Kidney epithelial cell (primary cell): ENCODE measurements around the gene GSE1. TPM values are rescaled to one million over a fixed set of nuclear protein-coding genes. Genes with fewer than 3 reads are reported as not detected.

Experiments used
- DNase-seq: peaks from one replicate; pipeline ENCODE4 v3.0.0-alpha.2; 2010; ENCODE audit warnings: low read depth
- H3K27me3 ChIP-seq: 2 replicates; pipeline ENCODE4 v1.6.0; 2011; ENCODE audit warnings: low read length; ENCODE audit not compliant: control insufficient read depth, insufficient read depth
- H3K36me3 ChIP-seq: 2 replicates; pipeline ENCODE4 v1.5.1; 2011; ENCODE audit warnings: low read length; ENCODE audit not compliant: control insufficient read depth, insufficient read depth
- H3K4me3 ChIP-seq: 2 replicates; pipeline ENCODE4 v1.5.1; 2011; ENCODE audit warnings: low read depth, mild to moderate bottlenecking, control low read depth, low read length
- total RNA-seq: library from RNA; depleted of rRNA; stranded (reverse); fragments of >200 nt; gene quantifications from 2 replicates; pipeline ENCODE4 v1.2.3, GENCODE V29; 2015
- TF ChIP-seq, protein P1 (sequence below): IDR thresholded peaks from 2 replicates; pipeline ENCODE4 v1.5.1; 2011; ENCODE audit warnings: mild to moderate bottlenecking, moderate library complexity, low read length, control low read depth, inconsistent platforms; ENCODE audit not compliant: insufficient read depth, poor library complexity, severe bottlenecking

The GSE1 gene
- total RNA-seq, 1 donor from 2014 or later: 25.7 TPM

- Histone ChIP-seq H3K27me3 (peaks cover 2% of the 10 kb centered on the region), H3K36me3 (no peaks in the 10 kb centered on the region), H3K4me3 (no peak overlapping the region)
- TF ChIP-seq, protein P1, sequence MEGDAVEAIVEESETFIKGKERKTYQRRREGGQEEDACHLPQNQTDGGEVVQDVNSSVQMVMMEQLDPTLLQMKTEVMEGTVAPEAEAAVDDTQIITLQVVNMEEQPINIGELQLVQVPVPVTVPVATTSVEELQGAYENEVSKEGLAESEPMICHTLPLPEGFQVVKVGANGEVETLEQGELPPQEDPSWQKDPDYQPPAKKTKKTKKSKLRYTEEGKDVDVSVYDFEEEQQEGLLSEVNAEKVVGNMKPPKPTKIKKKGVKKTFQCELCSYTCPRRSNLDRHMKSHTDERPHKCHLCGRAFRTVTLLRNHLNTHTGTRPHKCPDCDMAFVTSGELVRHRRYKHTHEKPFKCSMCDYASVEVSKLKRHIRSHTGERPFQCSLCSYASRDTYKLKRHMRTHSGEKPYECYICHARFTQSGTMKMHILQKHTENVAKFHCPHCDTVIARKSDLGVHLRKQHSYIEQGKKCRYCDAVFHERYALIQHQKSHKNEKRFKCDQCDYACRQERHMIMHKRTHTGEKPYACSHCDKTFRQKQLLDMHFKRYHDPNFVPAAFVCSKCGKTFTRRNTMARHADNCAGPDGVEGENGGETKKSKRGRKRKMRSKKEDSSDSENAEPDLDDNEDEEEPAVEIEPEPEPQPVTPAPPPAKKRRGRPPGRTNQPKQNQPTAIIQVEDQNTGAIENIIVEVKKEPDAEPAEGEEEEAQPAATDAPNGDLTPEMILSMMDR: no peak
- DNase-seq: no peak
These were observed 35.1 kb upstream of the GSE1 start for GRCh38 chr16:85577899-85578598.

DNA sequence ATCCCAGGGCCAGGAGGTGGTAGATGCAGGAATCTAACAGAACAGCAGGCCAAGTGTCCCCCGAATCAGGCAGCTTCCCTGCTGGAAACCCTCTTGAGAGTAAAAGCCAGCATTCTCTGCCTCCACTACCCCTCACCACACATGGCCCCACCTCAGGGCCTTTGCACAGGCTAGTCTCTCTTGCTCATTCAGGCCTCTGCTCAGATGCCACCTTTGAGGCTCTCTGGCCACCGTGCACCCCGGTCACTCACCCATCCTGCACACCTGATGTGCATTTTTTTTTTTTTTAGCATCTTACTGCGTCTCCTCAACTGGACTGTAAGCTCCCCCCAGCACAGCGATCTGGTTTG is 34.5 kb upstream of the GSE1 start:
- TF ChIP-seq, protein P1: no peak
- H3K36me3 ChIP-seq: no peaks in the 10 kb centered on the region
- no peak overlapping the region for H3K4me3 ChIP-seq
- DNase-seq: no peak
- H3K27me3 ChIP-seq: peaks cover 2% of the 10 kb centered on the region

- no peak for DNase-seq
- no peaks in the 10 kb centered on the region for H3K36me3 ChIP-seq
- peaks cover 2% of the 10 kb centered on the region for H3K27me3 ChIP-seq
- TF ChIP-seq, protein P1: no peak
- no peak overlapping the region for H3K4me3 ChIP-seq
These were observed 33.9 kb upstream of the GSE1 start for GRCh38 chr16:85579191-85579590.

GRCh38 chr16:85579923-85580580 is 33.1 kb upstream of the GSE1 start:
- no peak for DNase-seq
- TF ChIP-seq, protein P1: no peak
- H3K27me3 ChIP-seq: peaks cover 2% of the 10 kb centered on the region

DNA sequence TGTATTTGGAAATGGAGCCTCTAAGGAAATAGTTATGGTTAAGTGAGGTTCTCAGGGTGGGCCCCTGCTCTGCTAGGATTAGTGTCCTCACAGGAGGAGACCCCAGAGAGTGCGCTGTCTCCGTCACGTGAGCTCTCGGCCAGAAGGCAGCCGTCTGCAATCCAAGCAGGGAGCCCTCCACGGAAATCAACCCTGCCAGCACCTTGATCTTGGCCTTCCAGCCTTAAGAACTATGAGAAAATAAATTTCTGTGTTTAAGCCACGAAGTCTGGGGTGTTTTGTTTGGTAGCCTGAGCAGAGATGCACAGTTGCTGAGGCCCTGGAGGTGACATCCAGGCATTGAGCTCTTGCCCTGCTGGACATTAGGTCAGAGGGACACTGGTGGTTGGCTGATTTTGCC is 32.4 kb upstream of the GSE1 start:
- no peak for DNase-seq
- Histone ChIP-seq H3K36me3 (no peaks in the 10 kb centered on the region), H3K4me3 (no peak overlapping the region), H3K27me3 (peaks cover 6% of the 10 kb centered on the region)
- TF ChIP-seq, protein P1: no peak

More at GRCh38 chr16:85579923-85580580, 33.1 kb upstream of the GSE1 start:
- no peaks in the 10 kb centered on the region for H3K36me3 ChIP-seq
- H3K4me3 ChIP-seq: no peak overlapping the region
